ENCODE data around the gene EMC9. TPM values are rescaled to one million over a fixed set of nuclear protein-coding genes. Genes with fewer than 3 reads are reported as not detected.

The EMC9 gene
- total and polyA plus RNA-seq, 2 of the 8 experiments (the other 6 are each of a cell fraction or from before 2014, with no cell fraction given): 38.4 to 47.2 TPM

- Histone ChIP-seq H3K56ac (replicated peaks; ENCODE audit: insufficient read length, low read depth, low read length) (no peak overlapping the region), H3K4me2 (ENCODE audit: insufficient read depth in 1 of 2, low read depth in 2 of 2, low read length in 2 of 2) (no peak overlapping the region), H4K91ac (replicated peaks; ENCODE audit: insufficient read length, low read length) (no peak overlapping the region), H3K23me2 (ENCODE audit: low read depth, low read length) (peaks cover 5% of the 10 kb centered on the region), H3K79me2 (ENCODE audit: control insufficient read depth in 1 of 2, insufficient read depth in 2 of 2, low read length in 2 of 2) (peaks cover 0 to 13% of the 10 kb centered on the region in 2 experiments; a peak in 2 of 4 replicates), H2AK5ac (ENCODE audit: low read depth, low read length) (no peak overlapping the region), H3K79me1 (ENCODE audit: low read depth, low read length) (peaks cover 14% of the 10 kb centered on the region), H3K27me3 (replicated peaks in 1 of 4; ENCODE audit: control insufficient read depth in 3 of 4, extremely low read depth in 1 of 4, insufficient read depth in 3 of 4, low read length in 3 of 4) (no peaks in the 10 kb centered on the region), H3K9me3 (ENCODE audit: insufficient read depth in 2 of 2, low read depth in 1 of 2, low read length in 1 of 2) (no peaks in the 10 kb centered on the region), H3K27ac (ENCODE audit: low read depth, low read length) (no peak overlapping the region), H2BK12ac (ENCODE audit: low read depth, low read length) (0 out of 2 replicates have a peak overlapping the region, but pooled peaks have one; percentile 9), H3K4me1 (replicated peaks in 1 of 4; ENCODE audit: control insufficient read depth in 3 of 4, insufficient read depth in 4 of 4, low read length in 3 of 4) (peaks cover 0 to 7% (median 4%) of the 10 kb centered on the region in 4 experiments; a peak in 6 of 7 replicates), H4K8ac (ENCODE audit: extremely low read depth, insufficient read depth, low read length) (no peak overlapping the region), H2BK5ac (ENCODE audit: low read depth, low read length) (no peak overlapping the region), H2BK20ac (ENCODE audit: low read length) (no peak overlapping the region), H3K23ac (ENCODE audit: insufficient read length) (no peak overlapping the region), H3K4me3 (ENCODE audit: extremely low read depth in 1 of 4, insufficient read depth in 2 of 4, low read depth in 3 of 4, low read length in 4 of 4) (no peak overlapping the region), H4K5ac (ENCODE audit: insufficient read length, low read depth, low read length) (no peak overlapping the region), H2BK15ac (ENCODE audit: low read length) (no peak overlapping the region), H3K9ac (replicated peaks in 1 of 4; ENCODE audit: extremely low read depth in 1 of 4, low read depth in 3 of 4, low read length in 3 of 4) (no peak overlapping the region), H3K14ac (ENCODE audit: insufficient read length) (no peak overlapping the region), H2AFZ (ENCODE audit: low read length) (no peak overlapping the region), H3K4ac (replicated peaks; ENCODE audit: insufficient read length, low read depth, low read length) (no peak overlapping the region), H3K18ac (ENCODE audit: extremely low read depth, low read length) (no peak overlapping the region), H2BK120ac (replicated peaks; ENCODE audit: low read depth, low read length) (no peak overlapping the region), H3K36me3 (ENCODE audit: control insufficient read depth in 2 of 4, insufficient read depth in 4 of 4, low read length in 3 of 4) (peaks cover 17 to 61% (median 49%) of the 10 kb centered on the region in 4 experiments; a peak in 7 of 8 replicates), H4K20me1 (replicated peaks in 1 of 2; ENCODE audit: control insufficient read depth in 1 of 2, insufficient read depth in 2 of 2, low read length in 2 of 2) (peaks cover 0 to 20% of the 10 kb centered on the region in 2 experiments)
- 95% methylated on average over 11 of the region's 11 CpGs; no CpG with 5 or more reads in 1 of the 2 experiments for WGBS, 2 experiments (ENCODE audit: extremely low coverage in 1 of 2, insufficient coverage in 1 of 2, insufficient read length in 1 of 2, insufficient replicate concordance in 2 of 2, low coverage in 1 of 2, low lambda C conversion rate in 2 of 2, missing lambda C conversion rate in 1 of 2)
- FAIRE-seq (no peak), DNase-seq (ENCODE audit: low read depth in 1 of 2, low spot score in 2 of 2) (no peak)
- POLR2A ChIA-PET (ENCODE audit: partially characterized antibody): interaction anchor here (0.8 to 9.3 kb wide), 10 partner anchors 9 to 86 kb away, joined by 3 to 158 read pairs (median 4); partner anchors contain the start of genes CHMP4A, PSME2, REC8 and RNF31
- CTCF ChIA-PET (ENCODE audit: partially characterized antibody): interaction anchor here (1.1 to 4.1 kb wide), 3 partner anchors 12 to 38 kb away, joined by 3 to 16 read pairs (median 5); partner anchors contain the start of genes IRF9 and RNF31
- no peak for TF ChIP-seq TAF1 (IDR thresholded peaks at IDR 0.05; ENCODE audit: low read depth, low read length)
- TF ChIP-seq MAFK (IDR thresholded peaks at IDR 0.05; ENCODE audit: low read depth, low read length): no peak
- no peak for TF ChIP-seq TBP (IDR thresholded peaks at IDR 0.05; ENCODE audit: low read depth, low read length)
- TF ChIP-seq CTBP2 (IDR thresholded peaks at IDR 0.05; ENCODE audit: borderline replicate concordance, insufficient read depth, insufficient read length, low read length): no peak
- no peak for TF ChIP-seq KDM4A (IDR thresholded peaks at IDR 0.05; ENCODE audit: low read depth, low read length, severe bottlenecking)
- TF ChIP-seq SAP30 (IDR thresholded peaks at IDR 0.05; ENCODE audit: insufficient read depth, insufficient replicate concordance, low read length): no peak
- no peak for TF ChIP-seq ASH2L (IDR thresholded peaks at IDR 0.05; ENCODE audit: low read length)
- no peak for TF ChIP-seq CTCF (IDR thresholded peaks at IDR 0.05; ENCODE audit: control extremely low read depth in 1 of 3, insufficient read depth in 1 of 3, low read depth in 1 of 3, low read length in 3 of 3)
- no peak for TF ChIP-seq ATF3 (IDR thresholded peaks at IDR 0.05; ENCODE audit: insufficient read depth, low read depth, low read length)
These were observed 44.4 kb upstream of the EMC9 start for GRCh38 chr14:24185741-24186140.

Data from H1 (cell line).